Prostate gland (tissue), 2 donors: ENCODE data around the gene RAB20. TPM values are rescaled to one million over a fixed set of nuclear protein-coding genes. Genes with fewer than 3 reads are reported as not detected.

Experiments used
- DNase-seq: peaks from one replicate; pipeline ENCODE4 v3.0.0-alpha.2; 2019; ENCODE audit warnings: low spot score
- H3K27ac ChIP-seq, 2 donors: fragments of 200-600 bp; sonication (generic); 2 replicates each; pipeline ENCODE4 v1.5.1; 2017 to 2019
- H3K27me3 ChIP-seq: fragments of 200-600 bp; sonication (generic); replicated peaks from 2 replicates; pipeline ENCODE4 v1.5.1; 2019; ENCODE audit not compliant: insufficient read depth
- H3K36me3 ChIP-seq, 2 donors: fragments of 200-600 bp; sonication (generic); 1 replicate in 1 of 2; 2 replicates in 1 of 2; pipeline versions ENCODE4 v1.5.1 to v1.8.1; 2017 to 2019
- H3K4me1 ChIP-seq: fragments of 200-600 bp; sonication (generic); replicated peaks from 2 replicates; pipeline ENCODE4 v1.5.1; 2019
- H3K4me3 ChIP-seq, 2 donors: fragments of 200-600 bp; sonication (generic); 2 replicates each; pipeline ENCODE4 v1.5.1; 2017 to 2019
- H3K9me3 ChIP-seq: fragments of 200-600 bp; sonication (generic); 2 replicates; pipeline ENCODE4 v1.5.1; 2017
- POLR2A ChIP-seq: fragments of 450-650 bp; IDR thresholded peaks from one replicate; pipeline ENCODE4 v1.6.1; 2016; ENCODE audit warnings: antibody characterized with exemption, mild to moderate bottlenecking
- POLR2AphosphoS5 ChIP-seq: sonication (generic); formaldehyde crosslinking; IDR thresholded peaks from one replicate; pipeline ENCODE4 v1.6.1; 2017; ENCODE audit warnings: antibody characterized with exemption
- WGBS: methylation state at CpG from one replicate; pipeline ENCODE4 v1.1.5; 2018; 5-methylcytosine and 5-hydroxymethylcytosine counted together
- intact Hi-C: fragments of 100-400 bp; cut with DNase I; formaldehyde crosslinking; loops from one replicate; pipeline ENCODE4 v1.14.2; 2022
- total RNA-seq, 2 donors: library from RNA; depleted of rRNA; stranded (reverse); fragments of >200 nt; gene quantifications; one replicate each; pipeline ENCODE4 v1.1.0, GENCODE V29; 2016
- TF ChIP-seq, protein P1 (sequence below), 4 experiments: fragments of 200-600 bp in 2 of 4; fragments of 450-650 bp in 2 of 4; sonication (generic) in 2 of 4; IDR thresholded peaks; 1 replicate in 3 of 4; 2 replicates in 1 of 4; pipeline ENCODE4 v1.5.1; 2016 to 2019; ENCODE audit warnings: antibody characterized with exemption in 4 of 4, mild to moderate bottlenecking in 2 of 4, moderate library complexity in 2 of 4

RAB20 gene
- total RNA-seq, 2 donors from 2014 or later, result 24.0 to 42.1 TPM

DNA sequence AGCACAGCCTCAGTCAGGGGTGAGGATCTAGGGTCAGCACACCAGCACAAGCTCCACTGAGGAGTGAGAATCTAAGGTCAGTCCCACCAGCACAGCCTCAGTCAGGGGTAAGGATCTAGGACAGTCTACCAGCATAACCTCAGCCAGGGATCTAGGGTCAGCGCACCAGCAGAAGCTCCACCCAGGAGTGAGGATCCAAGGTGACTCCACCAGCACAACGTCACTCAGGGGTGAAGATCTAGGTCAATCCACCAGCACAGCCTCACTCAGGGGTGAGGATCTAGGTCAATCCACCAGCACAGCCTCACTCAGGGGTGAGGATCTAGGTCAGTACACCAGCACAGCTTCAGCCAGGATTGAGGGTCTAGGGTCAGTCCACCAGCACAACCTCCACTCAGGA lies 64.5 kb downstream of the RAB20 start:
- Histone ChIP-seq H3K36me3 (peaks cover 8 to 13% of the 10 kb centered on the region in 2 donors), H3K4me3 (no peak overlapping the region), H3K9me3 (no peaks in the 10 kb centered on the region), H3K27ac (no peak overlapping the region), H3K27me3 (no peaks in the 10 kb centered on the region), H3K4me1 (no peaks in the 10 kb centered on the region)
- TF ChIP-seq POLR2AphosphoS5 (no peak), POLR2A (no peak)
- TF ChIP-seq, protein P1, sequence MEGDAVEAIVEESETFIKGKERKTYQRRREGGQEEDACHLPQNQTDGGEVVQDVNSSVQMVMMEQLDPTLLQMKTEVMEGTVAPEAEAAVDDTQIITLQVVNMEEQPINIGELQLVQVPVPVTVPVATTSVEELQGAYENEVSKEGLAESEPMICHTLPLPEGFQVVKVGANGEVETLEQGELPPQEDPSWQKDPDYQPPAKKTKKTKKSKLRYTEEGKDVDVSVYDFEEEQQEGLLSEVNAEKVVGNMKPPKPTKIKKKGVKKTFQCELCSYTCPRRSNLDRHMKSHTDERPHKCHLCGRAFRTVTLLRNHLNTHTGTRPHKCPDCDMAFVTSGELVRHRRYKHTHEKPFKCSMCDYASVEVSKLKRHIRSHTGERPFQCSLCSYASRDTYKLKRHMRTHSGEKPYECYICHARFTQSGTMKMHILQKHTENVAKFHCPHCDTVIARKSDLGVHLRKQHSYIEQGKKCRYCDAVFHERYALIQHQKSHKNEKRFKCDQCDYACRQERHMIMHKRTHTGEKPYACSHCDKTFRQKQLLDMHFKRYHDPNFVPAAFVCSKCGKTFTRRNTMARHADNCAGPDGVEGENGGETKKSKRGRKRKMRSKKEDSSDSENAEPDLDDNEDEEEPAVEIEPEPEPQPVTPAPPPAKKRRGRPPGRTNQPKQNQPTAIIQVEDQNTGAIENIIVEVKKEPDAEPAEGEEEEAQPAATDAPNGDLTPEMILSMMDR (IDR thresholded peaks at IDR 0.05), result no peak
- WGBS, result 90% methylated on average over 2 of the region's 2 CpGs
- intact Hi-C loops, result no loop called here
- DNase-seq, result no peak

GRCh38 chr13:110496281-110496680 lies 65.2 kb downstream of the RAB20 start:
- Histone ChIP-seq H3K27me3 (no peaks in the 10 kb centered on the region), H3K27ac (no peak overlapping the region), H3K4me3 (no peak overlapping the region), H3K9me3 (no peaks in the 10 kb centered on the region), H3K36me3 (peaks cover 12 to 13% of the 10 kb centered on the region in 2 donors), H3K4me1 (no peaks in the 10 kb centered on the region)
- intact Hi-C loops, result no loop called here
- DNase-seq, result no peak
- TF ChIP-seq POLR2AphosphoS5 (no peak), POLR2A (no peak)
- TF ChIP-seq, protein P1 (IDR thresholded peaks at IDR 0.05), result no peak
- WGBS, result 65% methylated on average over 3 of the region's 3 CpGs

DNA sequence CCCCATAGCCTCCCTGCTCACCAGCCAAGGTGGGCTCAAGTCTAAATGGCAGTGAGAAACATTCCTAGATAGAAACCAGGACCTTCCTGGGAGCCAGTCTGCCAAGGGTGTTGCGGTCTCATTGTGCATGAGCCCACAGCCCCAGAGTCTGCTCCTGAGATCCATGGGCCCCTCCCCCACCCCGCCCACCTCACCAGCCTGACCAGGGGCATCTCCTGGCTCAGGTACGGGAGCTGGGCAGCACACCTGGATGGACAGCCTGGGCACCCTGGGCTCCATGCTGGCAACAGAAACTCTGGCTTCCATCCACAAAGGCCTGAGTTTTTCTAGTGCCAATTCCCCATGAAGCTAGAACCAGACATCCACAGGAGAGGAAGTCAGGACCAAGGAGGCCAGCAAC lies 65.6 kb downstream of the RAB20 start:
- WGBS, result 93% methylated on average over 3 of the region's 3 CpGs
- Histone ChIP-seq H3K27me3 (no peaks in the 10 kb centered on the region), H3K4me1 (no peaks in the 10 kb centered on the region), H3K4me3 (no peak overlapping the region), H3K9me3 (no peaks in the 10 kb centered on the region), H3K27ac (no peak overlapping the region), H3K36me3 (peaks cover 12 to 13% of the 10 kb centered on the region in 2 donors)
- intact Hi-C loops, result no loop called here
- TF ChIP-seq POLR2AphosphoS5 (no peak), POLR2A (no peak)
- TF ChIP-seq, protein P1 (IDR thresholded peaks at IDR 0.05), result no peak
- no peak for DNase-seq

DNA sequence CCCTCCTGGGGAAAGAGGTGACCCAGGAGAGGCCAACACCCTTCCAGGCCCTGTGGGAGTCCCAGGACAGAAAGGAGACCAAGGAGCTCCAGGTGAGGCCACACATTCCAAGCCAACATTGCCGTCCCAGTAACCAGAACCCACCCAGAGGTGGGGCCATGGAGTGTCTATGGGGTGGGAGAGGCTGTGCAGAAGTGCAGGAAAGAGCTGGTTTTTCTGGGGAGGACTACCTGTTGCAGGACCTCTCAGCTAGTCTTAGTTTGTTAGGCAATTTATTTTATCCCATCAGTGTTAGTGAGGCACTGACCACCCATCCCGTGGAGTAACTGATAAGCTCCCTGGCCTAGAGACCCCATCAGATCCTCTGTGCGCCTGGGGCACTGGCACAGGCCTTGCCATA lies 66.1 kb downstream of the RAB20 start:
- Histone ChIP-seq H3K4me3 (no peak overlapping the region), H3K27ac (no peak overlapping the region), H3K36me3 (peaks cover 12 to 13% of the 10 kb centered on the region in 2 donors), H3K9me3 (no peaks in the 10 kb centered on the region), H3K27me3 (no peaks in the 10 kb centered on the region), H3K4me1 (no peaks in the 10 kb centered on the region)
- intact Hi-C loops, result no loop called here
- TF ChIP-seq POLR2A (no peak), POLR2AphosphoS5 (no peak)
- TF ChIP-seq, protein P1 (IDR thresholded peaks at IDR 0.05), result no peak
- no peak for DNase-seq
- 77% methylated on average over 3 of the region's 3 CpGs for WGBS

DNA sequence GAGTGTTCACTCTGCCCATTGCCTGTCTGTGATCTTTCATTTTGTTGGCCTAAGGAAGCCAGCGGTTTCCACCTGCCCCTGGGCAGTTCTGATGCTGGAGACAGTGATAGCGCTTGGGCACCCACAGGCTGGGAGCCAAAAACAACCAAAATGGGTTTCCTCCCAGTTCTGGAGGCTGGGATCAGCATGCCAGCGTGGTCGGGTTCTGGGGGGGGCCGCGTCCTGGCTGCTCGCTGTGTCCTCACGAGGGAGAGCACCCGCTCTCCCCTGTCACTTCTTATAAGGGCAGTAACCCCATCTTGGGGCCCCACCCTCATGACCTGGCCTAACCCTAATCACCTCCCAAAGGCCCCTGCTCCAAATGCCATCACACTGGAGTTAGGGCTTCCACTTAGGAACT lies 67.9 kb downstream of the RAB20 start:
- Histone ChIP-seq H3K27me3 (no peaks in the 10 kb centered on the region), H3K36me3 (peaks cover 12 to 13% of the 10 kb centered on the region in 2 donors), H3K27ac (no peak overlapping the region), H3K4me1 (no peaks in the 10 kb centered on the region), H3K4me3 (no peak overlapping the region), H3K9me3 (no peaks in the 10 kb centered on the region)
- TF ChIP-seq POLR2AphosphoS5, result no peak
- TF ChIP-seq, protein P1 (IDR thresholded peaks at IDR 0.05), result no peak
- no peak for TF ChIP-seq POLR2A
- intact Hi-C loops, result no loop called here
- DNase-seq, result no peak
- WGBS, result 91% methylated on average over 9 of the region's 9 CpGs
